Activated CD4-positive, alpha-beta T cell treated with anti-CD3 and anti-CD28 coated beads, Interleukin-2, amount 10 ng/mL, durations not matched to agents 7 days and 5 days (primary cell): ENCODE measurements around the gene SIX4. TPM values are rescaled to one million over a fixed set of nuclear protein-coding genes. Genes with fewer than 3 reads are reported as not detected.

ENCODE experiments used
- CTCF ChIA-PET: fragments of 350-600 bp; sonication (Branson Sonifier 250); formaldehyde crosslinking; loops from one replicate; lab custom pipeline; 2021; ENCODE audit warnings: antibody characterized with exemption; lab: Charles Lee
- POLR2A ChIA-PET: fragments of 350-600 bp; sonication (Branson Sonifier 250); formaldehyde crosslinking; loops from one replicate; lab custom pipeline; 2021; ENCODE audit warnings: antibody characterized with exemption; lab: Charles Lee
- DNase-seq: peaks from one replicate; pipeline ENCODE4 v3.0.0-alpha.2; 2020
- H3K27ac Mint-ChIP-seq: one replicate; pipeline ENCODE4 v1.8.0; 2021; ENCODE audit warnings: mild to moderate bottlenecking, moderate library complexity, mixed read lengths
- H3K27me3 Mint-ChIP-seq: one replicate; pipeline ENCODE4 v1.8.0; 2021; ENCODE audit warnings: mixed read lengths
- H3K36me3 Mint-ChIP-seq: one replicate; pipeline ENCODE4 v1.8.0; 2021; ENCODE audit warnings: low read depth, mixed read lengths
- H3K4me1 Mint-ChIP-seq: one replicate; pipeline ENCODE4 v1.8.0; 2021; ENCODE audit warnings: mixed read lengths
- H3K4me3 Mint-ChIP-seq: one replicate; pipeline ENCODE4 v1.8.0; 2021; ENCODE audit warnings: mild to moderate bottlenecking, moderate library complexity, mixed read lengths
- H3K9me3 Mint-ChIP-seq: one replicate; pipeline ENCODE4 v1.8.0; 2021; ENCODE audit warnings: mixed read lengths
- total RNA-seq, 2 experiments: library from RNA; stranded (reverse); gene quantifications; one replicate each; pipeline ENCODE4 v1.2.3, GENCODE V29; 2021

Gene SIX4
- total RNA-seq, 2 experiments from 2014 or later: 0.02 to 0.08 TPM

DNA sequence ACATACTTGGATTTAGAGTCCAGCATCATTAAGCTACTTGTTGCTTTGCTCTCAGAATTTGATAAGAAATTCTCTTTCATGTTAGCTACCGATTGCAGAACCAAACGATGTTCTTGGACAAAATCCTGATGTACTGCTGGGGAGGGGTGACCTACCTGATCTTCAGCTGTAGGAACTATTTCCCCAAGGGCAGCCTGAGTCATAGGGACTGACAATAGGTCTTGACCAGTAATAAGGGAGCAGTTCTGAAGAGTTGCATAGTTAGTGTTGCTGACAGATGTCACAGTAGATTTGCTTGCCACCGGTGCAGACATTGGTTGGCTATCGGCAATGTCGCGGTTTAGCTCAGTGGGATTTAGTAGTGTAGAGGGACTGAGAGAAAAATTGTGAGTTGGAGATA, 10.6 kb downstream of the SIX4 start:
- ChIA-PET CTCF (no interaction called here), POLR2A (interaction anchor here (0.5 kb wide), 1 partner anchor 509 kb away, joined by 7 read pairs; no protein-coding TSS in a partner anchor)
- no peak overlapping the region for H3K27ac Mint-ChIP-seq
- no peak for DNase-seq
- H3K36me3 Mint-ChIP-seq: no peaks in the 10 kb centered on the region
- no peak overlapping the region for H3K4me3 Mint-ChIP-seq
- no peaks in the 10 kb centered on the region for H3K9me3 Mint-ChIP-seq
- H3K27me3 Mint-ChIP-seq: peaks cover 45% of the 10 kb centered on the region
- H3K4me1 Mint-ChIP-seq: no peaks in the 10 kb centered on the region

- ChIA-PET POLR2A (no interaction called here), CTCF (no interaction called here)
- H3K9me3 Mint-ChIP-seq: no peaks in the 10 kb centered on the region
- DNase-seq: no peak
- no peak overlapping the region for H3K4me3 Mint-ChIP-seq
- H3K4me1 Mint-ChIP-seq: no peaks in the 10 kb centered on the region
- H3K36me3 Mint-ChIP-seq: no peaks in the 10 kb centered on the region
- no peak overlapping the region for H3K27ac Mint-ChIP-seq
- peaks cover 45% of the 10 kb centered on the region for H3K27me3 Mint-ChIP-seq
Observed at GRCh38 chr14:60710494-60710893, 13.7 kb downstream of the SIX4 start.

- H3K9me3 Mint-ChIP-seq: no peaks in the 10 kb centered on the region
- ChIA-PET CTCF (interaction anchor here (1.0 kb wide), 1 partner anchor 20 kb away, joined by 3 read pairs; no protein-coding TSS in a partner anchor), POLR2A (no interaction called here)
- H3K4me1 Mint-ChIP-seq: no peaks in the 10 kb centered on the region
- H3K27me3 Mint-ChIP-seq: peaks cover 34% of the 10 kb centered on the region
- no peak overlapping the region for H3K4me3 Mint-ChIP-seq
- no peak overlapping the region for H3K27ac Mint-ChIP-seq
- H3K36me3 Mint-ChIP-seq: no peaks in the 10 kb centered on the region
- DNase-seq: no peak
Observed at GRCh38 chr14:60707858-60708257, 16.3 kb downstream of the SIX4 start.

DNA sequence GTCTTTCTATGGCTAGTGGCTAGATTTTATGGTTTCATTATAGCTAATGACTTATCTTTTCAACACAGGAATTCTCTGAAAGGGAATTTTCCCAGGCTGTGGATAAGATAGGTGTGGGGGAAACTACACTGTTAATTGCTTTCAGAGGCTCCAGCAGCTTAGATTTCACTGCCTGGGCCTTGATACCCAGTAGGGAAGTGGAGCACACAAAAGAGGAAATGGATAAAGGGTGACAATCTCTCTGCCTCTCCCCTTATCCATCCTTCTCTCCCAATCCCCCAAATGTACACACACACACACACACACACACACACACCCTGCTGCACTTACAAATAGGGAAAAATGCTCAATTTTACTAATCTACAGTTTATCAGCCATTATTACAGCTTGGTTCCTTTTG, 19.1 kb downstream of the SIX4 start:
- POLR2A ChIA-PET: no interaction called here

DNA sequence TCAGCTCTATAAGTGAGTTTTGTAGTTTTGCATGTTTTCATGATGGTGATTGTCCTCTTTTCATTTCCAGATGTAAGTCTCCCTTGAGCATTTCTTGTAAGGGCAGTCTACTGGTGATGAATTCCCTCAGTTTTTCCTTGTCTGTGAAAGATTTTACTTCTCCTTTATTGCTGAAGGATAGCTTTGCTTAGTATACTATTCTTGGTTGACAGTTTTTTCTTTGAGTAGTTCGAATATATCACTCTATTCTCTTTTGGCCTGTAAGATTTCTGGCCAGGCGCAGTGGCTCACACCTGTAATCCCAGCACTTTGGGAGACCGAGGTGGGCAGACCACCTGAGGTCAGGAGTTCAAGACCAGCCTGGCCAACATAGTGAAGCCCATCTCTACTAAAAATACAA, 23.6 kb downstream of the SIX4 start:
- no peaks in the 10 kb centered on the region for H3K4me1 Mint-ChIP-seq
- ChIA-PET CTCF (no interaction called here), POLR2A (no interaction called here)

More for the DNA sequence above, 19.1 kb downstream of the SIX4 start:
- Mint-ChIP-seq H3K4me3 (no peak overlapping the region), H3K27me3 (peaks cover 20% of the 10 kb centered on the region), H3K9me3 (peaks cover 8% of the 10 kb centered on the region), H3K4me1 (no peaks in the 10 kb centered on the region), H3K27ac (no peak overlapping the region), H3K36me3 (no peaks in the 10 kb centered on the region)
- DNase-seq: no peak
- CTCF ChIA-PET: no interaction called here

GRCh38 chr14:60695327-60695726, 28.8 kb downstream of the SIX4 start:
- Mint-ChIP-seq H3K9me3 (peaks cover 2% of the 10 kb centered on the region), H3K36me3 (no peaks in the 10 kb centered on the region), H3K27me3 (peaks cover 38% of the 10 kb centered on the region), H3K27ac (no peak overlapping the region), H3K4me1 (no peaks in the 10 kb centered on the region), H3K4me3 (no peak overlapping the region)
- DNase-seq: no peak
- CTCF ChIA-PET: no interaction called here
- POLR2A ChIA-PET: interaction anchor here (0.7 kb wide), 1 partner anchor 98 kb away, joined by 6 read pairs; no protein-coding TSS in a partner anchor

More for the DNA sequence above, 23.6 kb downstream of the SIX4 start:
- no peak for DNase-seq
- peaks cover 10% of the 10 kb centered on the region for H3K9me3 Mint-ChIP-seq
- no peak overlapping the region for H3K27ac Mint-ChIP-seq
- peaks cover 28% of the 10 kb centered on the region for H3K27me3 Mint-ChIP-seq
- H3K4me3 Mint-ChIP-seq: no peak overlapping the region
- no peaks in the 10 kb centered on the region for H3K36me3 Mint-ChIP-seq

DNA sequence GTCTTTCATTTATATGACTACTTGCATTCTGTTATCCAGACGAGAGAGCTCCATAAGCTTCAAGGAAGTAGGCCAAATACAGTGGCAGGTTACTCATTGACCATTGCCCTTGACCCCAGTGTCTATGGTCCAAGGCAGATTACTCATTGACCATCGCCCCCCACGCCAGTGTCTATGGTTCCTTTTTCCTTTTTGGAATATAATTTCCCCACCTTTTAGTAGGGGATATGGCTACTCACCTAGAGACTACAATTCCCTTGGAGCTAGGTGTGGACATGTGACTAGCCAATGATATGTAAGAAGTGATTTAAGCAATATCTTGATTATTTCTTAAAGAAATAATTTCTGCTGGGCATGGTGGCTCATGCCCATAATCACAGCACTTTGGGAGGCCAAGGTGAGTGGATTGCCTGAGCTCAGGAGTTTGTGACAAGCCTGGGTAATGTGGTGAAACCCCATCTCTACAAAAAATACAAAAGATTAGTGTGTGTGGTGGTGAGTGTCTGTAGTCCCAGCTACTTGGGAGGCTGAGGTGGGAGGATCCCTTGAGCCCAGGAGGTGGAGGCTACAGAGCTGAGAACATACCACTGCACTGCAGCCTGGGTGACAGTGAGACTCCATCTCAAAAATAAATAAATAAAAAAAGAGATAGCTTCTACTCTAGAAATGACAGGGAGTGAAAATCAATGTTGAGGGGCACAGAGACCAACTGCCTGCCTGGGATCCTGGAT, 32.6 kb downstream of the SIX4 start:
- Mint-ChIP-seq H3K4me1 (no peaks in the 10 kb centered on the region), H3K27ac (no peak overlapping the region), H3K4me3 (no peak overlapping the region), H3K27me3 (peaks cover 19% of the 10 kb centered on the region), H3K36me3 (no peaks in the 10 kb centered on the region), H3K9me3 (no peaks in the 10 kb centered on the region)
- DNase-seq: no peak
- ChIA-PET POLR2A (no interaction called here), CTCF (no interaction called here)

- ChIA-PET POLR2A (no interaction called here), CTCF (no interaction called here)
- no peaks in the 10 kb centered on the region for H3K4me1 Mint-ChIP-seq
- H3K27ac Mint-ChIP-seq: no peak overlapping the region
- no peak overlapping the region for H3K4me3 Mint-ChIP-seq
- H3K9me3 Mint-ChIP-seq: no peaks in the 10 kb centered on the region
- H3K36me3 Mint-ChIP-seq: no peaks in the 10 kb centered on the region
- DNase-seq: no peak
- H3K27me3 Mint-ChIP-seq: peaks cover 4% of the 10 kb centered on the region
Observed at GRCh38 chr14:60686865-60687264, 37.3 kb downstream of the SIX4 start.

- Mint-ChIP-seq H3K9me3 (no peaks in the 10 kb centered on the region), H3K27ac (no peak overlapping the region), H3K4me3 (no peak overlapping the region), H3K27me3 (peaks cover 7% of the 10 kb centered on the region), H3K36me3 (no peaks in the 10 kb centered on the region), H3K4me1 (no peaks in the 10 kb centered on the region)
- CTCF ChIA-PET: no interaction called here
- DNase-seq: no peak
- POLR2A ChIA-PET: no interaction called here
Observed at GRCh38 chr14:60684203-60684602, 39.9 kb downstream of the SIX4 start.

DNA sequence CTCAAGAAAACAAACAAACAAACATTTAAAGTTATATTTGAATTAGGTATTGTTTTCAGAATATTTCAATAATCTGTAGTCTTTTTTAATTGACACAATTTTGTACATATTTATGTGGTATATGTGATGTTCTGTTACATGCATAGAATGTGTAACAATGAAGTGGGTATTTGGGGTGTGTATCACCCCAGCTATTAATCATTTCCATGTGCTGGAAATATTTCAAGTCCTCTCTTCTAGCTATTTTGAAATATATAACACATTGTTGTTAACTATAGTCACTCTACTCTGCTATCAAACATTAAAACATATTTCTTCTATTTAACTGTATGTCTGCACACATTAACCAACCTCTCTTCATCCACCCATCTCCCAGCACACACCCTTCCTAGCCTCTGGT, 42.9 kb downstream of the SIX4 start:
- H3K27me3 Mint-ChIP-seq: peaks cover 5% of the 10 kb centered on the region
- H3K36me3 Mint-ChIP-seq: no peaks in the 10 kb centered on the region
- no peak for DNase-seq
- no peak overlapping the region for H3K27ac Mint-ChIP-seq
- H3K4me1 Mint-ChIP-seq: no peaks in the 10 kb centered on the region
- no peak overlapping the region for H3K4me3 Mint-ChIP-seq
- ChIA-PET CTCF (interaction anchor here (2.6 kb wide), 1 partner anchor 9 kb away, joined by 5 read pairs; no protein-coding TSS in a partner anchor), POLR2A (no interaction called here)
- no peaks in the 10 kb centered on the region for H3K9me3 Mint-ChIP-seq

DNA sequence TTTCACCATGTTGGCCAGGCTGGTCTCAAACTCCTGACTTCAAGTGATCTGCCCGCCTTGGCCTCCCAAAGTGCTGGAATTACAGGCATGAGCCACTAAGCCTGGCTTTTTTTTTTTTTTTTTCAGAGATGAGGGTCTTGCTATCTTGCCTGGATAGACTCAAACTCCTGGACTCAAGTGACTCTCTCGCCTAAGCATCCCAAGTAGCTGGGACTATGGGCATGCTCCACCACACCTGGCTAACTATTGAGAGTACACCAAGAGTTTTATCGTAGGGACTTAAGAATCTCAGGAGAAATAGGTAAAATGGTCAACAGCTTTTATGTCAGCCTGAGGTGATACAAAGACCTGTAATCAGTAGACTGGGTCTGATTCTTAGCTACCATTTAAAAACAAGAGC, 43.6 kb downstream of the SIX4 start:
- H3K4me3 Mint-ChIP-seq: no peak overlapping the region
- peaks cover 5% of the 10 kb centered on the region for H3K27me3 Mint-ChIP-seq
- POLR2A ChIA-PET: no interaction called here
- H3K9me3 Mint-ChIP-seq: no peaks in the 10 kb centered on the region
- no peaks in the 10 kb centered on the region for H3K4me1 Mint-ChIP-seq
- H3K27ac Mint-ChIP-seq: no peak overlapping the region
- CTCF ChIA-PET: interaction anchor here (0.6 to 2.6 kb wide), 2 partner anchors 9 to 341 kb away, joined by 4 to 5 read pairs; no protein-coding TSS in a partner anchor
- no peak for DNase-seq
- no peaks in the 10 kb centered on the region for H3K36me3 Mint-ChIP-seq

GRCh38 chr14:60679566-60680258, 44.4 kb downstream of the SIX4 start:
- Mint-ChIP-seq H3K9me3 (no peaks in the 10 kb centered on the region), H3K27me3 (peaks cover 5% of the 10 kb centered on the region), H3K4me3 (no peak overlapping the region), H3K27ac (no peak overlapping the region), H3K4me1 (no peaks in the 10 kb centered on the region), H3K36me3 (no peaks in the 10 kb centered on the region)
- CTCF ChIA-PET: interaction anchor here (0.6 to 1.1 kb wide), 2 partner anchors 24 to 341 kb away, joined by 4 read pairs; no protein-coding TSS in a partner anchor
- no peak for DNase-seq
- POLR2A ChIA-PET: no interaction called here

GRCh38 chr14:60677701-60678100, 46.5 kb downstream of the SIX4 start:
- no peaks in the 10 kb centered on the region for H3K36me3 Mint-ChIP-seq
- CTCF ChIA-PET: no interaction called here

More at GRCh38 chr14:60677701-60678100, 46.5 kb downstream of the SIX4 start:
- POLR2A ChIA-PET: no interaction called here
- Mint-ChIP-seq H3K27ac (no peak overlapping the region), H3K4me3 (no peak overlapping the region), H3K9me3 (no peaks in the 10 kb centered on the region), H3K27me3 (peaks cover 4% of the 10 kb centered on the region), H3K4me1 (no peaks in the 10 kb centered on the region)
- DNase-seq: no peak
